Activated CD8-positive, alpha-beta T cell treated with anti-CD3 and anti-CD28 coated beads, Interleukin-2, amount 10 ng/mL, durations not matched to agents 7 days and 5 days (primary cell): Measurements from ENCODE around the gene PGP. TPM values are rescaled to one million over a fixed set of nuclear protein-coding genes. Genes with fewer than 3 reads are reported as not detected.

Experiments
- ATAC-seq: fragments of 150-1000 bp; cut with Tn5 transposase; one replicate; pipeline ENCODE4 v1.10.0; 2021; ENCODE audit warnings: moderate library complexity
- CTCF ChIA-PET: fragments of 350-600 bp; sonication (Branson Sonifier 250); formaldehyde crosslinking; loops from one replicate; lab custom pipeline; 2021; ENCODE audit warnings: antibody characterized with exemption; lab: Charles Lee
- POLR2A ChIA-PET: fragments of 350-600 bp; sonication (Branson Sonifier 250); formaldehyde crosslinking; loops from one replicate; lab custom pipeline; 2021; ENCODE audit warnings: antibody characterized with exemption; lab: Charles Lee
- DNase-seq: peaks from one replicate; pipeline ENCODE4 v3.0.0-alpha.2; 2020
- H3K27ac Mint-ChIP-seq: one replicate; pipeline ENCODE4 v1.8.0; 2021; ENCODE audit warnings: mild to moderate bottlenecking, mixed read lengths
- H3K27me3 Mint-ChIP-seq: one replicate; pipeline ENCODE4 v1.8.0; 2021; ENCODE audit warnings: low read depth, mixed read lengths
- H3K36me3 Mint-ChIP-seq: one replicate; pipeline ENCODE4 v1.8.0; 2021; ENCODE audit warnings: low read depth, mixed read lengths
- H3K4me1 Mint-ChIP-seq: one replicate; pipeline ENCODE4 v1.8.0; 2021; ENCODE audit warnings: low read depth, mixed read lengths
- H3K4me3 Mint-ChIP-seq: one replicate; pipeline ENCODE4 v1.8.0; 2021; ENCODE audit warnings: mild to moderate bottlenecking, mixed read lengths
- H3K9me3 Mint-ChIP-seq: one replicate; pipeline ENCODE4 v1.8.0; 2022; ENCODE audit warnings: mixed read lengths; ENCODE audit not compliant: insufficient read depth
- total RNA-seq, 2 experiments: library from RNA; stranded (reverse); gene quantifications; one replicate each; pipeline ENCODE4 v1.2.3, GENCODE V29; 2021

PGP gene
- total RNA-seq, 2 experiments from 2014 or later, result 28.5 to 29.0 TPM

DNA sequence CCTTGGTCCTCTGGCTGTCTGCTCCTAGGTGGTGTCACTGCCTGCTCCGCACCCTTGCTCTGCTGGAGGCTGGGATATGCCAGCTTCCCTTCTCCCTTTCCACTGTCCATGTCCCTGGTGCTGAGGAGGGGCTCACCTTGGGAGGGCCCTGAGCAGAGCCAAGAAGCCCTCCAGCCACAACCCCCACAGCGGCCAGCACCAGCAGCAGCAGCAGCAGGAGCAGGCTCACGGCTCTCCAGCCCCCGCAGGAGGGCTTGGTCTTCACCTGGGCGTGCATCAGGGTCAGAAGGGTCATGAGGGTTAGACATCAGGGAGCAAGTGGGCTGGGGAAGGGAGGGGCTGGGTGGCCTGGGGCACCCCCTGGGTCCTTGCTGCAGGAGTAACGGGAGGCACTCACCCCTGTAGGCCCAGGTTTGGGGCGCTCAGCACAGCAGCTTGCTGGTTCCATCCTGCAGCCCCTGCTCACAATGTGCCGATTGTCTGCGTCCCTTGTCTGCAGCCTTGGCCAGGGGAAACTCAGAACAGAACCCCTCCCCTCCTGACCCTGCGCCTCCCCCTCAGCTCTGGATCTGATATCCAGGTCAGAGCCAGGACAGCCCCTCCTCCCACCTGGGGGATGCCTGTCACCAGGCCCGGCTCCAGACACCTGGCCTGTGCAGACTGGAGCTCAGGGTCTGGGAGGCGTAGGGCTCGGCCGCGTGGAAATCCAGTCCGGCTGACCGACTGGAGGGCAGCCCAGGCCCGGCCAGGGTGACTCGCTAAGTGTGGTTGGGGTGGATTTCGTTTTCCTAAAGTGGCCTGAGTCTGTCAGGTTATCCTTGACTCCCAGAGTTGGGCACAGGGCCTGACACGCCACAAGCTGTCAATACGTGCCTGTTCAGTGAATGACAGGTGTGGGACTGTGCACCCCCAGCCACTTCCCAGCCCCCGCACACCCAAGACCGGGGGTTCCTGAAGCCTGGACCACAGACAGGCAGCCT is 4.0 kb downstream of the PGP start, which contains the start of gene BRICD5:
BRICD5 (minus strand) TSS at position 478 of the 980 bp plus-strand sequence; CDS start at position 448, 30 bp downstream.
- H3K27me3 Mint-ChIP-seq, result no peaks in the 10 kb centered on the region
- ChIA-PET CTCF (interaction anchor here (0.9 kb wide), 1 partner anchor 14 kb away, joined by 3 read pairs; no protein-coding TSS in a partner anchor), POLR2A (no interaction called here)
- no peak within 1 kb of the TSS for H3K4me3 Mint-ChIP-seq
- H3K27ac Mint-ChIP-seq, result peak within 1 kb of the TSS; percentile 46
- H3K4me1 Mint-ChIP-seq, result peaks cover 38% of the 10 kb centered on the region
- ATAC-seq (no peak), DNase-seq (no peak)
- H3K36me3 Mint-ChIP-seq, result peaks cover 34% of the 10 kb centered on the region
- no peaks in the 10 kb centered on the region for H3K9me3 Mint-ChIP-seq

DNA sequence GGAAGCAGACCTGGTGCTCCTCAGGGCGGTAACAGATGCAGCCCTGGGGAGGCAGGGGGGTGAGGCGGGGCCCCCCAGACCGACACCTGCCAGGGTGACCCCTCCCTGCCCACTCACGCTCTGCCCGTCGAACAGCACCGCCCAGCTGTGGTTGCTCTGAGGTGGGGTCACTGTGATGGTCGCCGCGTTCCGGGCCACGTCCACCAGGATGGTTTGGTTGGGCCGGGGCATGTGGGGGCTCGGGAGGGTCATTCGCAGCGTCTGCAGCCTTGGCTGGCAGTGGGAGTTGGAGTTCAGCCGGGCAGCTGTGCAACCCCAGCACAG is 4.7 kb downstream of the PGP start:
- peaks cover 34% of the 10 kb centered on the region for H3K36me3 Mint-ChIP-seq
- peaks cover 37% of the 10 kb centered on the region for H3K4me1 Mint-ChIP-seq
- H3K27me3 Mint-ChIP-seq, result no peaks in the 10 kb centered on the region
- no peaks in the 10 kb centered on the region for H3K9me3 Mint-ChIP-seq
- no peak overlapping the region for H3K4me3 Mint-ChIP-seq
- POLR2A ChIA-PET, result no interaction called here
- CTCF ChIA-PET, result no interaction called here
- no peak for ATAC-seq
- H3K27ac Mint-ChIP-seq, result no peak overlapping the region
- DNase-seq, result no peak

DNA sequence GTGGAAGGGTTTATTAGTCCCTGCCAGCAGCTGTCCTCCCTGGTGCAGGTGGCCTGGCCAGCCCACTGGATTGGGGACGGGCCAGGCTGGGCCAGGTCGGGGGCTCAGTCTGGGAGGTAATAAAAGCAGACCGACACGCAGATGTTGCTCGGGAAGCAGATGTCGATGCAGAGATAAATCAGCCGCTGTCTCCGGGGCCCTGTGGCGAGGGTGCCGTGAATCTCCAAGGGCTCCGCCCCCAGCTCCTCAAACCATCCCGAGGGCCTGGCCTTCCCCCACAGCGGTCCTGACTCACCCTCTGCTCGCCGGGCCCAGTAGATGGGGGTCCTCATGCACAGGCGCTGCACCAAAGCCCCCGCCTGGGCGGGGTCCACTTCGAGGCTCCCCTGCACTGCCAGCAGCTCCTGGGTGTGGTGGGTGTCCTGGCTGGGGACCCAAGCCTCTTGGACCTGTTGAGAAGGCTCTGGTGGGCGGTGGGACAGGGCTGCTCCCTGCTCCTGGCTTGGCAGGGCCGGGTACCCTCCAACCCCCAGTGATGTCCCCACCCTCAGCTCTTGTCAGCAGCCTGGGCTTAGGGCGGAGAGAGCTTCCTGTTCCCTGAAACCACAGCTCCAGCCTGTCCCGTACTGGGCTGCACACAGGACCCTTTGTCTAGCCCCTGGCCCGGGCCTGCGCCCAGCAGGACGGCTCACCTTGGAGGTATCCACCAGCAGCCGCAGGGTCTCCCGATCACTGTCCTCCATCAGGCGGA is 5.2 kb downstream of the PGP start:
- ChIA-PET CTCF (no interaction called here), POLR2A (interaction anchor here (1.0 kb wide), 1 partner anchor 55 kb away, joined by 3 read pairs; no protein-coding TSS in a partner anchor)
- no peak overlapping the region for H3K27ac Mint-ChIP-seq
- peaks cover 42% of the 10 kb centered on the region for H3K4me1 Mint-ChIP-seq
- no peaks in the 10 kb centered on the region for H3K9me3 Mint-ChIP-seq
- H3K4me3 Mint-ChIP-seq, result no peak overlapping the region
- DNase-seq (no peak), ATAC-seq (no peak)
- H3K27me3 Mint-ChIP-seq, result no peaks in the 10 kb centered on the region
- peaks cover 34% of the 10 kb centered on the region for H3K36me3 Mint-ChIP-seq

DNA sequence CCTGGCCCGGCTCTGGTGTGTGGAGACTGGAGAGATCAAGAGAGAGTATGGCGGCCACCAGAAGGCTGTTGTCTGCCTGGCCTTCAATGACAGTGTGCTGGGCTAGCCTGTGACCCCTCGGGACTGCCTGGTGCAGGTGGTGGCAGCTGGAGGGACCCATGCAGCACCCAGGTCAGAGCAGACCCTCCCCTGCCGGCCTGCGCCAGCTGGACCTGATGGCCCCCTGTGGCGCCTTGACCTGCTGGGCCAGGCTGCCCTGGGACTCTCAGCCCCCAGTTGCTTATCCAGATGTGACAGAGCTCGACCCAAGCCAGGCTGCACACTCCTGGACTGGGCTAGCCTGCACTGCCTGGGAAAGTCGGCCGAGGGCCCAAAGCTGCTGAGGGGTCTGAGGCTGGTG is 5.9 kb downstream of the PGP start:
- Mint-ChIP-seq H3K9me3 (no peaks in the 10 kb centered on the region), H3K27me3 (no peaks in the 10 kb centered on the region), H3K4me3 (no peak overlapping the region), H3K4me1 (peaks cover 44% of the 10 kb centered on the region), H3K36me3 (peaks cover 34% of the 10 kb centered on the region), H3K27ac (no peak overlapping the region)
- ChIA-PET CTCF (no interaction called here), POLR2A (interaction anchor here (1.0 to 1.5 kb wide), 2 partner anchors 54 to 306 kb away, joined by 3 read pairs; no protein-coding TSS in a partner anchor)
- DNase-seq (no peak), ATAC-seq (no peak)

- Mint-ChIP-seq H3K27ac (no peak overlapping the region), H3K36me3 (peaks cover 31% of the 10 kb centered on the region), H3K9me3 (no peaks in the 10 kb centered on the region), H3K4me3 (no peak overlapping the region), H3K4me1 (peaks cover 41% of the 10 kb centered on the region), H3K27me3 (no peaks in the 10 kb centered on the region)
- ChIA-PET POLR2A (interaction anchor here (1.5 kb wide), 1 partner anchor 306 kb away, joined by 3 read pairs; no protein-coding TSS in a partner anchor), CTCF (no interaction called here)
- no peak for DNase-seq
- no peak for ATAC-seq
Observed at GRCh38 chr16:2208308-2208707, 6.3 kb downstream of the PGP start.

DNA sequence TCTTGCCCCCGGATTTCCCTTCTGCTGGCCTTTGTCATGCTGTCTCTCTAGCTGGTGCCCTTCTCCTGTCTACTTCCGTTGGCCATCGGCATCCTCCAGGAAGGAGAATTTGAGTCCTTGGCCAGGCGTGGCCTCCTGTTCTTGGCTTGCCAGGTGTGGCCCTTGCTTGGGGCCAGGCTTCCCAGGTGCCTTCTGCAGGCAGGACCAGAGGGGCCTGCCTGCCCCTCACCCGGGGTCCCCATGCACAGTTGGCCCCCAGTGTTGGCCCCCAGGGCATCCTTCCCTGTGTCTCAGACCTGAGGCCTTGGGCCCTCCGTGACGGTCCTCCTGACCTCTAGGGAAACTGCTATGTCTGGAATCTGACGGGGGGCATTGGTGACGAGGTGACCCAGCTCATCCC is 6.8 kb downstream of the PGP start:
- no peak for ATAC-seq
- Mint-ChIP-seq H3K27me3 (no peaks in the 10 kb centered on the region), H3K27ac (peak overlapping the region; percentile 26), H3K4me1 (peaks cover 37% of the 10 kb centered on the region), H3K36me3 (peaks cover 28% of the 10 kb centered on the region), H3K9me3 (no peaks in the 10 kb centered on the region), H3K4me3 (peak overlapping the region; percentile 86)
- ChIA-PET POLR2A (interaction anchor here (1.5 kb wide), 1 partner anchor 307 kb away, joined by 3 read pairs; no protein-coding TSS in a partner anchor), CTCF (no interaction called here)
- DNase-seq, result no peak

- Mint-ChIP-seq H3K36me3 (peaks cover 21% of the 10 kb centered on the region), H3K4me3 (peak overlapping the region; percentile 86), H3K4me1 (peaks cover 30% of the 10 kb centered on the region), H3K9me3 (no peaks in the 10 kb centered on the region), H3K27ac (peak overlapping the region; percentile 84), H3K27me3 (peaks cover 5% of the 10 kb centered on the region)
- ATAC-seq (no peak), DNase-seq (no peak)
- CTCF ChIA-PET, result interaction anchor here (1.4 to 2.1 kb wide), 2 partner anchors 8 to 51 kb away, joined by 3 to 6 read pairs; partner anchors contain the start of genes PGP and TRAF7
- POLR2A ChIA-PET, result interaction anchor here (0.5 to 2.0 kb wide), 4 partner anchors 52 to 307 kb away, joined by 3 to 9 read pairs (median 3); partner anchors contain the start of gene TRAF7
Observed at GRCh38 chr16:2206780-2207433, 7.7 kb downstream of the PGP start.

DNA sequence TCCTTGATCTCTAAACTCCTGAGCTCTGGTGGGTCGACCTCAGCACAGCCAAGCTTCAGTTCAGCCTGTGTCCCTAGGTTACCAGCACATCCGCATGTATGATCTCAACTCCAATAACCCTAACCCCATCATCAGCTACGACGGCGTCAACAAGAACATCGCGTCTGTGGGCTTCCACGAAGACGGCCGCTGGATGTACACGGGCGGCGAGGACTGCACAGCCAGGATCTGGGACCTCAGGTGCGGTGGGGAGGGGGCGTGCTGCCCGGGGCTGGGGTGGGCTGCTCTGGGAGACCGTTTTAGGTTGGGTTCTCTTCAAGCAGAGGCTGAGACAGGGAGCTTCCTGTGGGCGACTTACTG is 8.2 kb downstream of the PGP start:
- no peaks in the 10 kb centered on the region for H3K9me3 Mint-ChIP-seq
- H3K4me1 Mint-ChIP-seq, result peaks cover 25% of the 10 kb centered on the region
- peaks cover 18% of the 10 kb centered on the region for H3K36me3 Mint-ChIP-seq
- CTCF ChIA-PET, result interaction anchor here (1.4 to 2.1 kb wide), 2 partner anchors 8 to 51 kb away, joined by 3 to 6 read pairs; partner anchors contain the start of genes PGP and TRAF7
- H3K27me3 Mint-ChIP-seq, result peaks cover 5% of the 10 kb centered on the region
- POLR2A ChIA-PET, result interaction anchor here (0.5 to 2.0 kb wide), 3 partner anchors 52 to 262 kb away, joined by 3 to 9 read pairs (median 3); partner anchors contain the start of gene TRAF7
- ATAC-seq (no peak), DNase-seq (no peak)
- H3K27ac Mint-ChIP-seq, result peak overlapping the region; percentile 84
- peak overlapping the region; percentile 86 for H3K4me3 Mint-ChIP-seq

DNA sequence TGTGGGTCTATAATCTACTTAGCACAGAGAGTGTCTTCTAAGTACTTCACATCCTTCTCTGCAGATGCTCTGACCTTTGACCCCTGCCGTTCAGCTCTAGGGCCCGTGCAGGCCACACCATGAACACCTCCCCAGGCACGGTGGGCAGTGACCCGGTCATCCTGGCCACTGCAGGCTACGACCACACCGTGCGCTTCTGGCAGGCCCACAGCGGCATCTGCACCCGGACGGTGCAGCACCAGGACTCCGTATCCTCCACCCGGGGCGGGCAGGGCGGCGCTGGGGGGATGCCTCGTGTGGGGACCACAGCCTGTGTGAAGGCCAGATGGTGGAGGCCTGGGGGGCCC is 8.7 kb downstream of the PGP start:
- ChIA-PET POLR2A (interaction anchor here (0.5 to 2.0 kb wide), 6 partner anchors 8 to 262 kb away, joined by 3 to 9 read pairs (median 4); partner anchors contain the start of genes ECI1, PGP, RPS2 and TRAF7), CTCF (interaction anchor here (1.1 to 2.1 kb wide), 3 partner anchors 9 to 51 kb away, joined by 3 to 6 read pairs (median 5); partner anchors contain the start of genes ECI1, PGP and TRAF7)
- no peak for DNase-seq
- Mint-ChIP-seq H3K9me3 (no peaks in the 10 kb centered on the region), H3K4me1 (peaks cover 24% of the 10 kb centered on the region), H3K36me3 (peaks cover 18% of the 10 kb centered on the region), H3K4me3 (peak overlapping the region; percentile 86), H3K27me3 (peaks cover 5% of the 10 kb centered on the region), H3K27ac (peak overlapping the region; percentile 84)
- ATAC-seq, result peak; percentile 12

DNA sequence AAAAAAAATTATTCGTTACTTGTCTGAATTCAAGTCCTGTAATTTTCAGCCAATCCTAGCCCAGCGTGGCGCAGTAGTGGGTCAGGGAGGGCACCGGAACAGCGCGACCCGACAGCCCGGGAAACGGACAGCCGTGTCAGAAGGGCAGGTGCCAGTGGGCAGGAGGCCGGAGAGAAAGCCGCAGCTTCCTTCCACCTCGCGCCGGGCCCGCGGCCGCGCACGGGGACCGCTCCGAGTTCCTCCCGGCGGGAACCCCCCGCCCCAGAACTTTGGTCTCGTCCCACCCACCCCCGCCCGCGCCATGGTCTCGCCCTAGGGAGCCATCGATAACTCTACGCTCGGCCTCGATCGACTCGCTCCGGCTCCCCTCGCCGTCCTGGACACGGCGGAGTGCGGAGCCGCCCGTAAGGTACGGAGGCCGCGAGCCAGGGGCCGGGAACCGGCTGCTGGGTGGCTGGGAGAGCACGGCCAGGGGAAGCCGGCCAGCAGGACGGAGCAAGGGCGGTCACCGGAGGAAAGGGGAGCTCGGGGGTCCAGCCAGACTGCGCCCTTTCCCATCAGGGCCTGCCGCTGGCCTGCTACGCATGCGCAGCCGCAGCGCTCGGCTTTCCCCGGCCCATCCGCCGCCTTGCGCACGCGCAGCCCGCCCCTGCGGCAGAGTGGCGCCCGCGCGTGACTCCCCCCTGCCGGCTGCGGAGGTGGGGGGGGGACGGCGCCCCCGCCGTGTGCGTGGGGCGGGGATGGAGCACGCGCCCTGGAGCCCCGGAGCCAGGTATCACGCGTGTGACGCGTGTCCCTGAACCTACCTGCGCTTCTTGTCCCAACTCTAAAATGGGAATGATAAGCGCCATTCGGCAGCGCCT is 9.3 kb downstream of the PGP start, which contains the start of gene MLST8:
MLST8 (plus strand) TSS at position 351 of the 863 bp plus-strand sequence. CDS start 632 bp downstream, outside the sequence.
- ChIA-PET POLR2A (interaction anchor here (0.7 to 2.0 kb wide), 5 partner anchors 9 to 240 kb away, joined by 3 to 9 read pairs (median 4); partner anchors contain the start of genes ECI1, PGP, RPS2 and TRAF7), CTCF (interaction anchor here (1.1 to 2.1 kb wide), 3 partner anchors 9 to 50 kb away, joined by 3 to 6 read pairs (median 5); partner anchors contain the start of genes ECI1, PGP and TRAF7)
- peaks cover 9% of the 10 kb centered on the region for H3K27me3 Mint-ChIP-seq
- peak within 1 kb of the TSS; percentile 86 for H3K4me3 Mint-ChIP-seq
- H3K4me1 Mint-ChIP-seq, result peaks cover 24% of the 10 kb centered on the region
- DNase-seq (peak; percentile 90), ATAC-seq (peak; percentile 79)
- no peaks in the 10 kb centered on the region for H3K9me3 Mint-ChIP-seq
- H3K36me3 Mint-ChIP-seq, result peaks cover 17% of the 10 kb centered on the region
- peak within 1 kb of the TSS; percentile 85 for H3K27ac Mint-ChIP-seq
